CD4-positive, alpha-beta T cell treated with Interferon gamma for 1 hour (primary cell): Measurements from ENCODE around the gene MTHFS.
A peak's percentile ranks its signal among the peaks of the same experiment; 100 is the strongest.
"Not testable (repeated sequence)": the region's sequence is repeated elsewhere in the genome, so short reads cannot be mapped to it uniquely, and the experiment has no call there.

Experiments
- DNase-seq: peaks from one replicate; pipeline ENCODE4 v3.0.0-alpha.2; 2020

MTHFS gene

GRCh38 chr15:79915776-79916501 lies 19.1 kb upstream of the MTHFS start:
- DNase-seq, result not testable (repeated sequence)

- no peak for DNase-seq
Measured at GRCh38 chr15:79914728-79915127, 17.9 kb upstream of the MTHFS start.

- peak; percentile 38 for DNase-seq
Measured at GRCh38 chr15:79909556-79910335, 12.9 kb upstream of the MTHFS start.

- DNase-seq, result no peak
Measured at GRCh38 chr15:79904271-79904670, 7.5 kb upstream of the MTHFS start.

GRCh38 chr15:79903626-79904025 lies 6.8 kb upstream of the MTHFS start:
- DNase-seq, result no peak

GRCh38 chr15:79903144-79903543 lies 6.3 kb upstream of the MTHFS start:
- DNase-seq, result no peak

- DNase-seq, result no peak
Measured at GRCh38 chr15:79901958-79902357, 5.1 kb upstream of the MTHFS start.

GRCh38 chr15:79900818-79901378 lies 4.1 kb upstream of the MTHFS start:
- not testable (repeated sequence) for DNase-seq

- DNase-seq, result peak; percentile 20
Measured at GRCh38 chr15:79900087-79900486, 3.3 kb upstream of the MTHFS start.

- DNase-seq, result not testable (repeated sequence)
Measured at GRCh38 chr15:79898786-79899185, 2.0 kb upstream of the MTHFS start.

GRCh38 chr15:79898369-79898768 lies 1.6 kb upstream of the MTHFS start:
- DNase-seq, result no peak

GRCh38 chr15:79897701-79898113 lies 893 bp upstream of the MTHFS start:
- no peak for DNase-seq

- no peak for DNase-seq
Measured at GRCh38 chr15:79897380-79897678, 515 bp upstream of the MTHFS start.

- DNase-seq, result no peak
Measured at GRCh38 chr15:79896131-79896633, 632 bp downstream of the MTHFS start.

- DNase-seq, result no peak
Measured at GRCh38 chr15:79887054-79887930, 9.5 kb downstream of the MTHFS start.

GRCh38 chr15:79886124-79886523 lies 10.7 kb downstream of the MTHFS start:
- DNase-seq, result no peak

GRCh38 chr15:79884204-79884596 lies 12.6 kb downstream of the MTHFS start:
- no peak for DNase-seq

- DNase-seq, result no peak
Measured at GRCh38 chr15:79883579-79884203, 13.1 kb downstream of the MTHFS start.

- DNase-seq, result no peak
Measured at GRCh38 chr15:79881668-79882067, 15.1 kb downstream of the MTHFS start.

- no peak for DNase-seq
Measured at GRCh38 chr15:79881254-79881653, 15.6 kb downstream of the MTHFS start.

GRCh38 chr15:79878078-79878705 lies 18.6 kb downstream of the MTHFS start:
- DNase-seq, result no peak

GRCh38 chr15:79875213-79875612 lies 21.6 kb downstream of the MTHFS start:
- no peak for DNase-seq
